Measurements from ENCODE around the gene MKI67.

GRCh38 chr10:128150561-128150960 lies 24.3 kb upstream of the MKI67 start:
- TF ChIP-seq POLR2A (IDR thresholded peaks at IDR 0.05) (no peak), POLR2AphosphoS5 (IDR thresholded peaks at IDR 0.05) (no peak), CTCF (IDR thresholded peaks at IDR 0.05) (no peak)
